GM21737 (cell line): ENCODE data around the gene GRIN1.

ENCODE experiments used
- ATAC-seq: cut with Tn5 transposase; IDR thresholded peaks from one replicate; pipeline ENCODE4 v1.9.1; 2021; ENCODE audit warnings: mild to moderate bottlenecking, moderate library complexity; ENCODE audit not compliant: unreplicated experiment

Gene GRIN1

DNA sequence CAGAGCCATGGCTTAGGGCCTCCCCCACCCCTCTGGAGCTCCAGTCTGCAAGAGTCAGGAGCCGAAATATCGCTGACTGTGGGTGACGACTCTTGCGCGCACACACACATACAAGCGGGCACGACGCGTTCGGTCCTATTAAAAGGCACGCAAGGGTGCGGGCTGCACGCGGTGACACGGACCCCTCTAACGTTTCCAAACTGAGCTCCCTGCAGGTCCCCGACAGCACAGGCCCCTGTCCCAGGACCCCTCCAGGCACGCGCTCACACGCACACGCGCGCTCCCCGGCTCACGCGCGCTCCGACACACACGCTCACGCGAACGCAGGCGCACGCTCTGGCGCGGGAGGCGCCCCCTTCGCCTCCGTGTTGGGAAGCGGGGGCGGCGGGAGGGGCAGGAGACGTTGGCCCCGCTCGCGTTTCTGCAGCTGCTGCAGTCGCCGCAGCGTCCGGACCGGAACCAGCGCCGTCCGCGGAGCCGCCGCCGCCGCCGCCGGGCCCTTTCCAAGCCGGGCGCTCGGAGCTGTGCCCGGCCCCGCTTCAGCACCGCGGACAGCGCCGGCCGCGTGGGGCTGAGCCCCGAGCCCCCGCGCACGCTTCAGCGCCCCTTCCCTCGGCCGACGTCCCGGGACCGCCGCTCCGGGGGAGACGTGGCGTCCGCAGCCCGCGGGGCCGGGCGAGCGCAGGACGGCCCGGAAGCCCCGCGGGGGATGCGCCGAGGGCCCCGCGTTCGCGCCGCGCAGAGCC, at the start of gene GRIN1:
GRIN1 (plus strand) TSS at position 433 of the 746 bp plus-strand sequence. CDS start 333 bp downstream, outside the sequence.
- ATAC-seq: no peak

DNA sequence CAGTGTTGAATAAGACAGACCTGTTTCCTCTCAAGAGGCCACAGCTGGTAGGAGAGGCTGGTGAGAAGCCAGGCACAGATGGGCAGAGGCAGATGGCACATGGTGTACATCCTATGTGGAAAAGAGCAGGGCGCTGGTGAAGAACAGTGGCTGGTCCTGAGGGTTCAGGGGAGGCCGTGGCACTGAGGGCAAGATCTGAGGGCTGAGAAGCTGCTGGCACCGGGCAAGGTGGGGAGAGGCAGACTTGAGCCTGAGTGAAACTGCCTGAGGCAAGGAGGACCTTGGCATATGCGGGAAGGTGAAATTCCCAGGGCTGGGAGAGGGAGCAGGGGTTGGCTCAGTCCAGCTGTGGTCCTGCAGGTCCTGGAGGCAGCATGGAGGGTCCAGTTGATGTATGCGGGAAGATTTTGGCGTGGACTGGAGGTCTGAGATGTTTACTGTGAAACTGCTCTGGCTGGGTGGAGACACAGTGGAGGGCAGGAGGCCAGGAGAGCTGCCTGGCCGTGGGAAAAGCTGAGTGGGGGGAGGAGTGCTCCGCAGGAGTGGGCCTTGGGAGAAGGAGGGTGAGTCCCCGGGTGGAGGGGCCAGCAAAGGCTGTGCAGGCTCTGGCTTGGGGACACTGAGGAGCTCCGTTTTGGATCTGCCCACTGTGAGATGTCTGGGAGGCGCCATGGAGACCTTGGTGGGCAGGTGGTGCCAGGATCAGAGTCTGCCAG, 49.6 kb upstream of the GRIN1 start:
- ATAC-seq: no peak

DNA sequence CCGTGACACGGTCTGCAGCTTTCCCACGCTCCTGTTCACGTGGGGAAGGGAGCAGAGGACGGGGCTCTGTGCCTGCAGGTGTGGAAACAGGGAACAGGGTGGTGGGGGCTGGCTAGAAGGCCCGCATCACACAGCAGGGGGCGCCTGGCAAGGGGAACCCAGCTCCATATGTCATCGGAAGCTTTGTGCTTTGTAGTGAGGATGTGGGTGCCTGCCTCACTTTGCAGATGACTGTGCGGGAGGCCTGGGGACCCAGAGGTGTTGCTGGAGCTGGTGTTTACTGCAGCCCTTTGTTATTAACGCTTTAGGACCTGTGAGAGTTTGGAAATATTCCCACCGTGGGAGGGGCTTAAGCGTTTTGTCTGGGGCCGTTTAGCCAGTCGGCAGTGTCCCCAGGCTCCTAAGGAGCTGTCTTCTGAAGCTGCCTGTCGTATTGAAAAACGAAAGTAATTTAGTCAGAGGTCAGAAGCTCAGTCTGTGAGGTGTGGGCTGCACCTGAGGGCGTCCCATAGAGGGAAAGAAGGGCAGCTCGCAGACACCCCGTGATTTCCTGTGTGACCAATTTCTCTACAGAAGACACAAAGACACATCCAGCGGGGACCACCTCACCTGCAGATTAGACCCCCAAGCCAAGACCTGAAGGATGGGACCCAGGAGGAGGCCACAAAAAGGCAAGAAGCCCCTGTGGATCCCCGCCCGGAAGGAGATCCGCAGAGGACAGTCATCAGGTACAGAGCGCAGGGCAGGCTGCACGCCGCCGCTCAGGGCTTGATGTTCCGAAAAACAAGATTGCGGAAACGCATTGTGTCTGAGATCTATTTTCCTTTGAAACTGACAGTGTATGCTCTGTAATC, 43.1 kb upstream of the GRIN1 start:
- peak; percentile 63 for ATAC-seq

DNA sequence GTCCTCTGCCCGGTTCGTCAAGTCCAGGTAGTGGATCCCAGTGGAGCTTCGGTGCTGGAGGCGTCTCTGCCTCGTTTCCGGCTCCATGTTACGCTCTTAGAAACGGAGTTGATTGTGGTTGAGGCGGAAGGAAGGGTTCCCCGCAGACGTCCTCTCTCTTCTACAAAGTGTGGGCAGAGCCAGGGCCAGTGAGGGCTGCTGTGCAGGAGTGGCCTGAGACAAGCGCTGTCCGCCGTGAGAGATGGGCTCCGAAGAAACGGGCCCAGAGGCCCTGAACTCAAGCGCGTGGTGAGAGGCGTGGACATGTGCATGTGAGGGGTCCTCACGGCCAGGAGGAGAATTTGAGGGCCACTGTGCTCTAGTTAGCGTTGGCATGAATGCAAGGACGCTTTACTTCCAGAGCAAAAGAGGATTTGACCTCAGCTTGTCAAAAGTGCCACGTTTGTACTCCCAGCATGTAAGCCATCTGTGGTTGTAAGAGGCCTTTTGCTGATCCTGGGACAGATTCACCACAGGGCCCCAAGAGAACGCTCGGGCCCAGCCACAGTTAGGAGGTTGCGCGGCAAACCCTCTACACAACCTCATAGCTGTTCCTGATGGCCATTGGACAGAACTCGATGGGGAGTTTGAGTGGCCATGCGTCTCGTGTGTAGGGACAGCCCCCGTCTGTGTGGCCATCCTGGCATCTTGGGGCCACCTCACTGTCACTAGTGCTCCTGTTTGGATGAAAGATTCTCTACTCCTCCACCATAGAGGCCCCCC, 42.0 kb upstream of the GRIN1 start:
- no peak for ATAC-seq

DNA sequence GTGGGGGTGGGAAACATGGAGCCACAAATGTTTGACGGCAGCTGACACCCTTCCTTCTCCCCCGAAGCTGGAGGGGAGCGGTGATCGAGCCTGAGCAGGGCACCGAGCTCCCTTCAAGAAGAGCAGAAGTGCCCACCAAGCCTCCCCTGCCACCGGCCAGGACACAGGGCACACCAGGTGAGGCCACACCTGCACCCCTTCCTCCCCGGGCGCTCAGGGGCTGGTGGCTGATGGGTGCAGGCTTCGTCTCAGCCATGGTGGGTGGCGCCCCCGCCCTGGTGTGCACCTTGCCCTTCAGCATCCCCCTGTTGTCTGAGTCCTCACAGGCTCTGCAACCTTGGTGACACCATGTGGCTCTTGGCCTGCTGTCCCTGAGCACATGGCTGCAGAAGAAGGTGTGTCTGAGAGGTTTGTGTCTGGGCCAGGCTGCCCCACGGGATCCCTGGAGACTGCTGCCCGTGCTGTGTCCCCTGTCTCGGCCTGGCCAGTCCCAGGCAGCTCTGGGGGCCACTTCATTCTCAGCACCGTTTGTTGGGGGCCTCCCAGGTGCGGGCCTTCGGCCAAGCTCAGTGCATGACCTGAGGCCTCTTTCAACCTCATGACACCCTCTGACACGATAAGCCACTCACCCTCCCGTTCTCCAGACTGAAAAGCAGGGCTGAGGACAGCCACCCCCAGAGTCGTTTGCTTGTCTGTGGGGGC, 41.0 kb upstream of the GRIN1 start:
- ATAC-seq: no peak

DNA sequence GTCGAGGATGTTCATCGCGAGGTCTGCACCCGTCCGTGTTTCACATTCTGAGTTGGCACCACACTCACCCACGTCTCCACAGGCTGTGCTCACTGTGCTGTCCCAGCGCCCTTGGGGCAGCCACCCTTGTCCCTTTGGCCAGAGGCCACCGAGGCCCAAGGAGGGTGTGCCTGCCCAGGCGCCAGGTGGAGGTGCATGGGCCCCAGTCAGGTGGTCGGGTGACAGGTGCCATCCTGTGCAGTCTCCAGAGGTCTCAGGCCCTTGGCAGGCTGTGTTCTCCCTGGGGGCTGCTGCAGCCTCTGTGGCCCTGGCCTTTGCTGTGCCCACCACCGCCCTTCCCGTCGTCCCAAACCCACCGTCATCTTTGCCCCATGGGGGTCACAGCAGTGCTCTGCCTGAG, 39.7 kb upstream of the GRIN1 start:
- ATAC-seq: no peak

DNA sequence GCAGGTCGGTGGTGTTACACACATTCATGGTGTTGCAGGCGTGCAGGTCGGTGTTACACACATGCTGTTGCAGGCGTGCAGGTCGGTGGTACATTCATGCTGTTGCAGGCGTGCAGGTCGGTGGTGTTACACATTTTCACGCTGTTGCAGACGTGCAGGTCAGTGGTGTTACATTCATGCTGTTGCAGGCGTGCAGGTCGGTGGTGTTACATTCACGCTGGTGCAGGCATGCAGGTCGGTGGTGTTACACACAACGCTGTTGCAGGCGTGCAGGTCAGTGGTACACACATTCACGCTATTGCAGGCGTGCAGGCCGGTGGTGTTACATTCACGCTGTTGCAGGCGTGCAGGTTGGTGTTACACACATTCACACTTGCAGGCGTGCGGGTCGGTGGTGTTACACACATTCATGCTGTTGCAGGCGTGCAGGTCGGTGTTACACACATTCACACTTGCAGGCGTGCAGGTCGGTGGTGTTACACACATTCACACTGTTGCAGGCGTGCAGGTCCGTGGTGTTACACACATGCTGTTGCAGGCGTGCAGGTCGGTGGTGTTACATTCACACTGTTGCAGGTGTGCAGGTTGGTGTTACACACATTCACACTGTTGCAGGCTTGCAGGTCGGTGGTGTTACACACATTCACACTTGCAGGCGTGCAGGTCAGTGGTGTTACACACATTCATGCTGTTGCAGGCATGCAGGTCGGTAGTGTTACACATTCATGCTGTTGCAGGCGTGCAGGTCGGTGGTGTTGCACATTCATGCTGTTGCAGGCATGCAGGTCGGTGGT, 35.6 kb upstream of the GRIN1 start:
- no peak for ATAC-seq

DNA sequence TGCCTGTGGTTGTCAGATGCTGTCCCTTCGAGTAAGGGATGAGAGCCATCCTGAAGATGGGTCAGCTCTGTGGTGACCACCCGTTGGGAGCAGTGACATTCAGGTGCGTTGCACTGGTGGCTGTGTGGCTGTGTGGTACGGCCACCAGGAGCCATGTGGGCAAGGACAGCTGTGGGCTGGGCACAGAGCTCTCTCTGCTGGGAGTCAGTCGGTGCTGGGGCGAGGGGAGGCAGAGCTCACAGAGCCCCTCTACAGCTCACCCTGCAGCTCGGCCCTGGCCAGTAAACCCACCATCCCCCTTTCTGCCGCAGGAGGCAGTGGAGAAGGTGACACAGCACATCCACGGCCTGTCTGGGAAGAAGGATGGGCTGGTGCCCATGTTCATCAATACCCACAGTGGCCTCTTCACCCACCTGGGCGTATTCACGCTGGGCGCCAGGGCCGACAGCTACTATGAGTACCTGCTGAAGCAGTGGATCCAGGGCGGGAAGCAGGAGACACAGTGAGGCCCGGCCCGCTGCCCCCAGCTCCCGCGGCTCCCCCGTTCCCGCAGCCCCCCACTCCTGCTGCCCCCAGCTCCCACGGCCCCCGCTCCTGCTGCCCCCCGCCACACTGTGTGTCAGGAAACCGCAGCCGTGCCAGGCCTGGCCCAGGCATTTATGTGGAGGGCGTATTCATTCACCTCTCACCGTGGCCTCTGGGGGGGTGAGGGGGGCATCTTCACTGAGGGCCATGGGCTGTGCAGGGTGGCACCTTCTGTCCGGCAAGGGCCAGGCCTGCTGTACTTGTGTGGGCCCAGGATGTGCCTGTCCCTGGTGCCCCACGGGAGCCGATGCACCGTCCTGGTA, 32.9 kb upstream of the GRIN1 start:
- no peak for ATAC-seq

DNA sequence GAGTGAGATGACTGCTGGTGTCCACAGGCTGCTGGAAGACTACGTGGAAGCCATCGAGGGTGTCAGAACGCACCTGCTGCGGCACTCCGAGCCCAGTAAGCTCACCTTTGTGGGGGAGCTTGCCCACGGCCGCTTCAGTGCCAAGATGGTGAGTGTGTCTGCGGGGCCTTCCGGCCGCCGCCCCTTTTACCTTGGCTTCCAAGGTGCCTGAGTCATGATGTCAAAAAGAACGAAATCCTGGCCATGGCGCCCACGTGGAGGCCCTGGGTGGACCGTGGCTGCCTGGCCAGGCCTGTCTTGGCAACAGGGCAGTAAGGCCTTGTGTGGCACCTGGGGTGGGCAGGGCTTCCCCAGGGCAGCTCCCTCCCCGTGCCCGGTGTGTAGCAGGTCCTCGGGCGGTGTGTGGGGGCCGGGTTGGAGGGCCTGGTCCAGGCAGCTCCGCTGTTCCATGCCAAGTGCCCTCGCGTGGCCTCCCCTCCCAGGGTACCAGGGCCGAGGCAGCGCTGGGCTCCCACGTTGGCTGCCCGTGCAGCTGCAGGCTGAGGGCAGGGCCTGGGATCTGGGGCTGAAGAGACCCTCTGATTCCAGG, 32.2 kb upstream of the GRIN1 start:
- no peak for ATAC-seq

DNA sequence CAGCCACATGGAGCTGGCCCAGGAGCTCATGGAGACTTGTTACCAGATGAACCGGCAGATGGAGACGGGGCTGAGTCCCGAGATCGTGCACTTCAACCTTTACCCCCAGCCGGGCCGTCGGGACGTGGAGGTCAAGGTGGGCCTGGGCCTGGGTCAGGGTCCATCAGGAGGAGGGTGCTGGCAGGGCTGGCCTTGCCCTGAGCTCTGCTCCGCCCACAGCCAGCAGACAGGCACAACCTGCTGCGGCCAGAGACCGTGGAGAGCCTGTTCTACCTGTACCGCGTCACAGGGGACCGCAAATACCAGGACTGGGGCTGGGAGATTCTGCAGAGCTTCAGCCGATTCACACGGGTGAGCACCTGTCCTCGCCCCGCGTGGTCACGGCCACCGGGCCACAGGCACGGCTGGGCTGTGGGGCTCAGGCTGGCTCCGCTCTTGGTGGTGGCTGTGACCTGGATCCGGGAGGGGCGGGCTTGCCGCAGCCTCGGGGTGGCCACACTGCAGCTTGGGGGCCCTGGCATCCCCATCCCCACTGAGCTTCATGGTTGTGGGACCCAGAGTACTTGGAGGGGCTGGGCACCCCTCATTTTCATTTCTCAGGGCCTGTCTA, 31.5 kb upstream of the GRIN1 start:
- ATAC-seq: no peak

DNA sequence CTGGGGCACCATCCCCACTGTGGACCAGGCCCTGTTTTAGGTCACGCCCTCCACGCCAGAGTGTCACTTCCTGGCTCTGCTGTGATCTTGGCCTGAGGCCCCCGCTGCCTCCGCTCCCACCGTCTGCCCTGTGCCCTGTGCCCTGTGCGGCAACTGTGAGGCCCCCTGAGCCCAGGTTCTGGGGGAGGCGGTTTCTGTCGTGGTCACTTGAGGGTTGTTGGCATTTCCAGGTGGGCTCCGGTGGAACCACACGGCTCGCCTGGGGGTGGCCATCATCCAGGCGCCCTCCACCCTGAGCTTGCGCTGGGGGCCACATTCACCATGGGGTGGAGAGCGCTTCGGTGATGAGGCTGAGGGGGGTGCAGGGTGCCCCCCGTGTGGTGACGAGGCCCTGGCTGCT, 31.0 kb upstream of the GRIN1 start:
- no peak for ATAC-seq

DNA sequence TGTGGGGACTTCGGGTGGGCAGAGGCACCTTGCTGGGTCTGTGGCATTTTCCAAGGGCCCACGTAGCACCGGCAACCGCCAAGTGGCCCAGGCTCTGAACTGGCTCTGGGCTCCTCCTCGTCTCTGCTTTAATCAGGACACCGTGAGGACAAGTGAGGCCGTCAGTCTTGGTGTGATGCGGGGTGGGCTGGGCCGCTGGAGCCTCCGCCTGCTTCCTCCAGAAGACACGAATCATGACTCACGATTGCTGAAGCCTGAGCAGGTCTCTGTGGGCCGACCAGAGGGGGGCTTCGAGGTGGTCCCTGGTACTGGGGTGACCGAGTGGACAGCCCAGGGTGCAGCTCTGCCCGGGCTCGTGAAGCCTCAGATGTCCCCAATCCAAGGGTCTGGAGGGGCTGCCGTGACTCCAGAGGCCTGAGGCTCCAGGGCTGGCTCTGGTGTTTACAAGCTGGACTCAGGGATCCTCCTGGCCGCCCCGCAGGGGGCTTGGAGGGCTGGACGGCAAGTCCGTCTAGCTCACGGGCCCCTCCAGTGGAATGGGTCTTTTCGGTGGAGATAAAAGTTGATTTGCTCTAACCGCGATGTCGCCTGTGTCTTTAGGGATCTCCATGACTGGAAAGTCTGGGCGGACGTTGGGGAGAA, 30.2 kb upstream of the GRIN1 start:
- ATAC-seq: no peak

DNA sequence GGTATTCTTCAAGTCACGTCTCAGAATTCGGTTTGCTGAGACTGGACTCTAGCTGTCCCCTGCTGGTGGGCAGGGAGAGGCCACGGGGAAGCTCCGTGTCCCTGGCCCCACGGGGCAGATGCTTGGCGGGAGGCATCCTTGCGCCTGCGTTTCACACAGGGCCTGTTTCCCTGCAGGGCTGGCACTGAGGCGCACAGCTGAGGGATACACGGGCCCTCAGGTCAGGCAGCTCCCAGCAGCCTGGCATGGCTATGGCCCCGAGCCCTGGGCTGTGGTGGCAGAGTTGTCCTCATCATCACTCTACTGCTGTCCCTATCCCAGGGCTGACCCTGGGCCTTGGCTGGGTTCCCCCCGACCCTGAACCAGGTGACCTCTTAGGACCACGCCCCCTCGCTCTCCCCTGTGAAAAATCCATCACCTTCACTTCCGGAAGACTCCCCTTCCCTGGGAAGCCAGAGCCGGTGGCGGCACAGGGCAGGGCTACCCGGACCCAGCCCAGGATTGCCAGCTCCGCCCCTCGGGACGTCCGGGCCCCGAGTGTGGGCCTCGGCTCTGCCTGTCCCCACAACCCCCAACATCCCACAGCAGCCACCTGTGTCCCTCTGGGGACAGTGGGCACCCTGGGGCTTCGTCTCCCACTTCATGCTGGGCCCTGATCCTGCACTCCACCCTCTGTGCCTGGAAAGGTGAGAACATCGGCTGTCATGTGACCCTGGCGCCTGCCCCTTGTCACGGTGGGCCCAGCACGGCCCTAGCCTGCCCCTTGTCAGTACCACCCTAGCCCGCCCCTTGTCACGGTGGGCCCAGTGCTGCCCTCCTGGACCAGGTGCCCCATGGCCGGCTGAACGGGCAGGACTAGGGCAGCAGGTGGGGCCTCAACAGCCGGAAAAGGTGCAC, 29.5 kb upstream of the GRIN1 start:
- no peak for ATAC-seq

DNA sequence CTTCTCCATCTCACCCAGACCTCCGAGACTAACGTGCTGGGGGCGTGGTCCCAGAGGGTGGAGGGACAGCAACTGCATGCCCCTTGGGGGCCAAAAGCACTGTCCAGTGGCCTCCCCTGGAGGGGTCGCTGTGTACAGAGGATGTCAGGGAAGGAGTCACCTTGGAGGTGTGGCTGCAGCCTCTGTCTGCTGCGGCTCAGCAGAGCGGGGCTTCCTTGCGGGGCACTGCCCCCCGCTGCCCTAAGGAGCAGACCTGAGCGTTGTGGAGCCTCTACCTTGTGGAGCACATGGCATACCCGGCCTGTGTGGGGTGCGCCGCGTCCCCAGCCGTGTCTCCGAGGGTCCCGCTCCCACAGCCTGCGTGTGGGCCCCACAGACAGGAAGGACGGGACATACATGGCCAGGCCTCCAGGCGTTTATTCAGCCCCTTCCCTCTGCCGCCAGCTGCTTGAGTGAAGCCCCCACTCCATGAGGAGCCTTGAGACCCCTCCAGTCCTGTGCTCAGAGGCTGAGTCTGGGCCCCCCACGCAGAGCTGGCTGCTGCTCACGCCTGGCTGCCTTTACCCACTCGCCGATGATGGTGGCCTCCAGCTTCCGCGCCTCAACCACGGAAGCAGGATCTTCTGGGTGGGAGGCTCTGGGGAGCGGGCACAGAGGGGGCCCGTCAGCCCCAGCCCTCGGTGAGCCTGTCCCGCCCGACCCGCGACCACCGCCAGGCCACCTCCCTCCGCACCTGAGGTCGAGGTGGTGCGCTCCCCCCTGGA, 28.6 kb upstream of the GRIN1 start:
- ATAC-seq: no peak
